ENCODE measurements around the gene MCRIP2. TPM values are rescaled to one million over a fixed set of nuclear protein-coding genes. Genes with fewer than 3 reads are reported as not detected.
A peak's percentile ranks its signal among the peaks of the same experiment; 100 is the strongest.

The MCRIP2 gene
- total and polyA plus RNA-seq, 9 of the 15 experiments (the other 6 are each of a cell fraction or from before 2014, with no cell fraction given) = 0.80 to 120 (median 35.2) TPM

DNA sequence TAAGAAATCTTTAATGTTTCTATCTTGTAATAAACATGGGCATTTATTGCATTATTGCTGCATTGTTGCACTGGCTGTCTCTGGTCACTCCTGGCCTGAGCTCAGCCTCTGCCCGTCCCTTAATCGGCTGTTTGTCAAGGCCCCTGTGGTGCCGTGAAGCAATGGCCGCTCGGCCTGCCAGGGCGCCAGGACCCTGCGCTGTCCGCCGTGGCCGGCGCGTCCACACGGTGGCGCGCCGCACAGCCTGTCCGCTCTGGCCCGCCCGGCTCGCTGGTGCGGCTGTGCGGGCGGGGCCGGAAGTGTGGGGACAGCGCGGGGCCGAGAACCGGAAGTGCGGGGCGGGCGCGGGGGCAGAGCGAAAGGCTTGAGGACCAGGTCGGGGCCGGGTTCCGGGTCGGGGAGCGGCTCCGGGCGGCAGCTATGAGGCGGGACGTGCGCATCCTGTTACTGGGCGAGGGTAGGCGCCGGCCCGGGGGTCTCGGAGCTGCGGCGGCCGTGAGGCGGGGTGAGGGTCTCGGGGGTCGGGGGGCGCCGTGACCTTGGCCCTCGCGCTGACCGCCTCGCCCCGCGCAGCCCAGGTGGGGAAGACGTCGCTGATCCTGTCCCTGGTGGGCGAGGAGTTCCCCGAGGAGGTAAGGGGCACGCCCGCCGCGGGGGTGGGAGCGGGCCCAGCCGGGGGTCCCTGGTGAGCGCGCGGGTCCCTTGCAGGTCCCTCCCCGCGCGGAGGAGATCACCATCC, 26.3 kb downstream of the MCRIP2 start, which contains the start of gene RHOT2 (continued):
- TF ChIP-seq, protein P1, sequence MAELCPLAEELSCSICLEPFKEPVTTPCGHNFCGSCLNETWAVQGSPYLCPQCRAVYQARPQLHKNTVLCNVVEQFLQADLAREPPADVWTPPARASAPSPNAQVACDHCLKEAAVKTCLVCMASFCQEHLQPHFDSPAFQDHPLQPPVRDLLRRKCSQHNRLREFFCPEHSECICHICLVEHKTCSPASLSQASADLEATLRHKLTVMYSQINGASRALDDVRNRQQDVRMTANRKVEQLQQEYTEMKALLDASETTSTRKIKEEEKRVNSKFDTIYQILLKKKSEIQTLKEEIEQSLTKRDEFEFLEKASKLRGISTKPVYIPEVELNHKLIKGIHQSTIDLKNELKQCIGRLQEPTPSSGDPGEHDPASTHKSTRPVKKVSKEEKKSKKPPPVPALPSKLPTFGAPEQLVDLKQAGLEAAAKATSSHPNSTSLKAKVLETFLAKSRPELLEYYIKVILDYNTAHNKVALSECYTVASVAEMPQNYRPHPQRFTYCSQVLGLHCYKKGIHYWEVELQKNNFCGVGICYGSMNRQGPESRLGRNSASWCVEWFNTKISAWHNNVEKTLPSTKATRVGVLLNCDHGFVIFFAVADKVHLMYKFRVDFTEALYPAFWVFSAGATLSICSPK (IDR thresholded peaks at IDR 0.05; ENCODE audit: borderline replicate concordance) = no peak
- TF ChIP-seq ZBTB33 (CRISPR knock-in tag; IDR thresholded peaks at IDR 0.05) (peak; percentile 97), RBBP5 (IDR thresholded peaks at IDR 0.05; ENCODE audit: borderline replicate concordance, insufficient read depth, low read length, poor library complexity, severe bottlenecking) (peak; percentile 60), ERF (CRISPR knock-in tag; IDR thresholded peaks at IDR 0.05) (0 out of 2 replicates have a peak, but pooled peaks have one; percentile 37), TEAD1 (CRISPR knock-in tag; IDR thresholded peaks at IDR 0.05) (no peak), HNRNPLL (IDR thresholded peaks at IDR 0.05; ENCODE audit: low read depth, low read length, poor library complexity, severe bottlenecking) (no peak), CTCF (IDR thresholded peaks at IDR 0.05 in 2 of 3, conservative IDR thresholded peaks at IDR 0.05 in 1 of 3; ENCODE audit: insufficient read depth in 2 of 3, low read depth in 1 of 3, low read length in 3 of 3) (peak; percentile 77 to 97 (median 91)), AFF4 (CRISPR knock-in tag; IDR thresholded peaks at IDR 0.05) (peak; percentile 81; the same call in 1 of the 2 replicates), CHD2 (IDR thresholded peaks at IDR 0.05; ENCODE audit: low read depth, low read length) (no peak; the same call in 1 of the 2 replicates)
- TF ChIP-seq, protein P2, sequence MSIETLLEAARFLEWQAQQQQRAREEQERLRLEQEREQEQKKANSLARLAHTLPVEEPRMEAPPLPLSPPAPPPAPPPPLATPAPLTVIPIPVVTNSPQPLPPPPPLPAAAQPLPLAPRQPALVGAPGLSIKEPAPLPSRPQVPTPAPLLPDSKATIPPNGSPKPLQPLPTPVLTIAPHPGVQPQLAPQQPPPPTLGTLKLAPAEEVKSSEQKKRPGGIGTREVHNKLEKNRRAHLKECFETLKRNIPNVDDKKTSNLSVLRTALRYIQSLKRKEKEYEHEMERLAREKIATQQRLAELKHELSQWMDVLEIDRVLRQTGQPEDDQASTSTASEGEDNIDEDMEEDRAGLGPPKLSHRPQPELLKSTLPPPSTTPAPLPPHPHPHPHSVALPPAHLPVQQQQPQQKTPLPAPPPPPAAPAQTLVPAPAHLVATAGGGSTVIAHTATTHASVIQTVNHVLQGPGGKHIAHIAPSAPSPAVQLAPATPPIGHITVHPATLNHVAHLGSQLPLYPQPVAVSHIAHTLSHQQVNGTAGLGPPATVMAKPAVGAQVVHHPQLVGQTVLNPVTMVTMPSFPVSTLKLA (conservative IDR thresholded peaks at IDR 0.05) = peak; percentile 28 to 62; a peak in 2 of 4 replicates
- TF ChIP-seq, protein P3, sequence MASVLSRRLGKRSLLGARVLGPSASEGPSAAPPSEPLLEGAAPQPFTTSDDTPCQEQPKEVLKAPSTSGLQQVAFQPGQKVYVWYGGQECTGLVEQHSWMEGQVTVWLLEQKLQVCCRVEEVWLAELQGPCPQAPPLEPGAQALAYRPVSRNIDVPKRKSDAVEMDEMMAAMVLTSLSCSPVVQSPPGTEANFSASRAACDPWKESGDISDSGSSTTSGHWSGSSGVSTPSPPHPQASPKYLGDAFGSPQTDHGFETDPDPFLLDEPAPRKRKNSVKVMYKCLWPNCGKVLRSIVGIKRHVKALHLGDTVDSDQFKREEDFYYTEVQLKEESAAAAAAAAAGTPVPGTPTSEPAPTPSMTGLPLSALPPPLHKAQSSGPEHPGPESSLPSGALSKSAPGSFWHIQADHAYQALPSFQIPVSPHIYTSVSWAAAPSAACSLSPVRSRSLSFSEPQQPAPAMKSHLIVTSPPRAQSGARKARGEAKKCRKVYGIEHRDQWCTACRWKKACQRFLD (CRISPR knock-in tag; IDR thresholded peaks at IDR 0.05) = no peak
